GM21390 (cell line): Measurements from ENCODE around the gene CTDNEP1.

ENCODE experiments used
- ATAC-seq: cut with Tn5 transposase; IDR thresholded peaks from one replicate; pipeline ENCODE4 v1.9.1; 2021; ENCODE audit not compliant: unreplicated experiment

Gene CTDNEP1

DNA sequence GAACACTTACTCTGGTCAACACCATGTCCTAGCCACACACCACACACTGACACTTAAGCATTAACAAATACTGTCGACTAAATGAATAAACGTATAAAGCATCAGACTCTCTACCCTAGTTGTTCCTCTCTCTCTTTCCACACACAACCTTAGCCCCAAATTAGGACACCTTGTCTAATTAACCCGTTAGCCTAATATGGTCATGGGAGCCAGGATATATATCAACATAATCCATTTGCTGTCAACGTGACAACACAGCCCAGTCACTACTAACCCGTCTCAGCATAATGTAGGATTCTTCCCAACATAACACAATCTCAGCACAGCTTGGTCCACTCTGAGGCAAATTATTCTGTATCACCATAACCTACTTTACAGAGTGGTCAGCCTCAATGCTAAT, 19.4 kb downstream of the CTDNEP1 start:
- ATAC-seq: no peak

DNA sequence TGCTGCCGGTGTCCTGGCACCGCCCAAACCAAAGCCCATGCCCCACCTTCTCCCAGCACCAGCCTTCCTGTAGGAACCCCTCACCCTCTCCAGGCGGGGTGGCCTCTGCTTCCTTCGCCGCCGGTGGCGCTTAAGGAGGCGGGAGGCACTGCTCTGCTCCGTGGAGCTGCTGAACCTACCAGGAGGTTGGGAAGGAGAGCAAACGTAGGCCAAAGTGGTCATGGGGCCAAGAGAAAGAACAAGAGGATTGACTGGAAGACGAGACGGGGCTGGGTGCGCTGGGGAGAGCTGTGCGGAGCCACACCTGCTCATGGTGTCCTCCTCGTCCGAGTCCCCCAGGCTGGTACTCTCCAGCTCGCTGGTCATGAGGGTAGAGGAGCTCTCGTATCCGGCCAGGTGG, 22.0 kb downstream of the CTDNEP1 start:
- ATAC-seq: no peak

DNA sequence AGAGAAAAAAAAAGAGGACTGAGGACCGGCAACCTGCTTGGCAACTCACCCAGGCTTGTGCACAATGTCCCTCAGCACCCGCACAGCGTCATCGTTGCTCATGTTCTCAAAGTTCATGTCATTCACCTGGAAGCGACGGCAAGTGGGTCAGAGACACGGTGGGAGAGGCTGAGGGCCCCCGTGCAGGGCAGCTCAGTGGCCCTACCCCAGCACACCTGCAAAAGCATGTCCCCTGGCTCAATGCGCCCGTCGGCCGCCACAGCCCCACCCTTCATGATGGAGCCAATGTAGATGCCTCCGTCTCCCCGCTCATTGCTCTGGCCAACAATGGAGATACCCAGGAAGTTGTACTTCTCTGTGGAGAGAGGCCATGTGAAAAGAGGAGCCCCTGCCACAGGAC, 22.6 kb downstream of the CTDNEP1 start:
- no peak for ATAC-seq

DNA sequence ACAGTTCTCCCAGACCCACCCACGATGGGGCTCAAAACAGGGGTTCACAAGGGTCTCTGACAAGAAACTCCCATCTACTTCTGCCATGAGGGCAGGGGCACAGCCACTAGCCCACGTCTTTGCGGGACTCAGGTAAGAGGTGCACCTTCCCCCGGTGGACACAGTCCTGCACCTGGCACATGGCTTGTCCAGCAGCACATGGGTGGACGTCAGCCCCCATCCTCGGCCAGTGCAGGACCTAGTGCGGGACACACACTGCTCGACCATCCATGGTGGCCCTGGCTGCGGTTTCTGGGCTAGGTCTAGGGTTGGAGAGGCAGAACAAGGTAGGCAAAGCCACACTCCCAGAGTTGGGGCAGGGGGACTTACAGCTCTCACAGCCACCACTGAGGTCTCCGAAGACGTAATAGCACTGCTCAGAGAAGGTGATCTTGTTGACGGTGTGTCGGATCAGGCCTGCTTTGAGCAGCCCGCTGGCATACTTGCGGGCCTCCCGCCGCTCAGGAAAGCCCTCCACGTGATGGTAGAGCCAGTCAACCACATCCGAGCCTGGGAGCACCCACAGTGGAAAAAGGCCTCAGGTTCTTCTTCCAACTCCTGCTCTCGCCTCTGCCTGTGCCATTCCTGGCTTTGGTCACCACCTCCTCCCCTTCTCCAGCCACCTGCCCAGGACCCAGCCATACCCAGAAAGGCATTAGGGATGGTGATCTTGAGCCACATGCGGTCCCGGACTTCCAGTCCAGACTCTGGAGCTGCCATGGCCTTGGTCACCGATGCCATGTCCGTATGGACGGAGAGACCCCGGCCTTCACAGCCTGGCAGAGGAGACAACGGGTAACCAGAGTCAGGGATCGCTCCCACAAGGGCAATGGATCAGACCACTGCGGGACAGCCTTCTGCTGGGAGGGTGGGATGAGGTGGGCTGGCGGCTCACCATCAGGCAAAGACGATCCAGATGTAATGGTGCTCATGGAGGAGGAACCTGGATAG, 24.5 kb downstream of the CTDNEP1 start:
- no peak for ATAC-seq

DNA sequence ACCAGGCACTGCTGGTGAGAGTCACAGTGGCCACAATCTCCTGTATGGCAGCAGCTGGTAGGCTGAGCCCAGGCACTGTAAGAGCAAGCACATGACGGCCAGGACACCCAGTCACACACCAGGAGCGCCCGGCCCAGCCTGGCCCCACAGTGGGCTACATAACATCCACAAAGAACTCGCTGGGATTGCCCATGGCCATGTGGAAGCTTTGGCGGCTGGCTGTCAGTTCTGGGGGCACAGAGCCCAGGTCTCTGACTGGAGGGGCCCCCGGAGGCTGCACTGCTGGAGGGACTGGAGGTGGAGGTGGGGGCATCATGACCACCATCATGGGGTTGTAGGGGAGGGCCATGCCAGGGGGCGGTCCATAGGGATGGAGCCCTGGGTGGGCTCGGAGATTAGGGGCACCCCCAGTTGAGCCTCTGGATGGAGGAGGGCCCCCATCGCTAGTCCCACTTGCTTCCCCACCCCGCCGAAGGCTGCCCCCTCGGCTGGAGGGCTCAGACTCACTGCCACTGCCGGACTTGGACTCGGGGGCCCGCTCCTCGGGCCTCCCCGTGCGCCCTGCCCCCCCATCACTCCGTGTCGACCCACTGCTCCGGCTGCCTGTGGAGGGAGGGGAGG, 25.7 kb downstream of the CTDNEP1 start:
- no peak for ATAC-seq

DNA sequence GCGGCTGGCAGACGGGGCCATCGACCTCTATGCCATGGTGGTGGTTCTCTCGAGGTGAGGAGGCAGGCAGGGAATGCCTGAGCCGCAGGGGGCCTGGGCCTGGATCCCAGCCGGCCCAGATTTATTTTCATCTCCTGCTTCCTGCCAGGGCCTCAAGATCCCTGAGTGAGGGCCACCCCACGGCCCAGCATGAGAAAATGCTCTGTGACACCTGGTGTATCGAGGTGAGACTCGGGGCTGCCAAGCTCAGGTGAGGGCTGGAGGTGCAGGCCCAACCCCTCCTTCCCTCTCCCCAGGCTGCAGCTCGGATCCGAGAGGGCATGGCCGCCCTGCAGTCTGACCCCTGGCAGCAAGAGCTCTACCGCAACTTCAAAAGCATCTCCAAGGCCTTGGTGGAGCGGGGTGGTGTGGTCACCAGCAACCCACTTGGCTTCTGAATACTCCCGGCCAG, 26.8 kb downstream of the CTDNEP1 start:
- ATAC-seq: no peak

DNA sequence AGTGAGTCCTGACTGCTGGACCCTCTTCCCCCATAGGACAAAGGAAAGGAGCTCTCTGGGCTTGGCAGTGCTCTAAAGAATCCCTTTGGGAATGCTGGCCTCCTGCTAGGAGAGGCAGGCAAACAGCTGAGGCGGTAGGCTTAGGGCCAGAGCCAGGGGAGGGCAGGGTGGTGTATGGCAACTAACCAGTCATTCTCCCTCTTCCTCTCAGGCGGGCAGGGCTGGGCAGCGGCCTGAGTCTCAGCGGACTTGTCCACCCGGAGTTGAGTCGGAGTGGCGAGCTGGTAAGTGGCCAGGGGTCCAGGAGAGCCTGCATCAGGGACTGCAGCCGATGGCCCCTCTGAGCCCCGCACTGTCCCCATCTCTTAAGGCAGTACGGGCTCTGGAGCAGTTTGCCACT, 27.4 kb downstream of the CTDNEP1 start:
- ATAC-seq: no peak

DNA sequence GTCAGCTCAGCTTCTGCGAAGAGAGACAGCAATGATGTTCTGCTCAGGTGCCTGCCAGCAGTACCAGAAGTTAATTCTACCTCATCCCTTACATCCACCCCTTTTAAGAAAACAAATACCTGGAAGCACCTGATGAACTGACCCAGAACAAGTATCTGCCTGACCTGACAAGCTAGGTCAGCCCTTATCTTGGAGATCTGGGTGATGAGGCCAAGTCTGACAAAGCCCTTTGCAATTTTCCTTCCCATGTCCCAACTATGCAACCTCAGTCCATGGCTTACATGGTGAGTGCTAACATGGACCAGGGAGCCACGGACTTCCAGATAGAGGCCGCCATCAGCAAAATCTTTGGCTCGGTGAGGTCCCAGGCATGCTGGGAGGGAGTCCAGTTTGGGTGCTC, 28.2 kb downstream of the CTDNEP1 start:
- ATAC-seq: no peak

DNA sequence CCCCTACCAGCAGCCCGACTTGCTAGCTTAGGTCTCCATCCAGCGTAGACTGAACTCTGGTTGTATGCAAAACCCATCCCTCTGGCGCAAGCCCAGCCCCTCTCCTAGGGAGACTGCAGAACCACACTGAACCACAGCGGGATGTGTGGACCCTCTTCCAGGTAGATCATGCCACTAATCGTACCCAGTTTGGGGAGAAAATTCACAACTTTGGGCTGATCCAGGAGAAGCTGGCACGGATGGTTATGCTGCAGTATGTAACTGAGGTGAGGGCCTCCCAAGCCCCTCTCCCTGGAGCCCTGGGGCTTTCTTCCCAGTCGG, 28.6 kb downstream of the CTDNEP1 start:
- ATAC-seq: no peak

DNA sequence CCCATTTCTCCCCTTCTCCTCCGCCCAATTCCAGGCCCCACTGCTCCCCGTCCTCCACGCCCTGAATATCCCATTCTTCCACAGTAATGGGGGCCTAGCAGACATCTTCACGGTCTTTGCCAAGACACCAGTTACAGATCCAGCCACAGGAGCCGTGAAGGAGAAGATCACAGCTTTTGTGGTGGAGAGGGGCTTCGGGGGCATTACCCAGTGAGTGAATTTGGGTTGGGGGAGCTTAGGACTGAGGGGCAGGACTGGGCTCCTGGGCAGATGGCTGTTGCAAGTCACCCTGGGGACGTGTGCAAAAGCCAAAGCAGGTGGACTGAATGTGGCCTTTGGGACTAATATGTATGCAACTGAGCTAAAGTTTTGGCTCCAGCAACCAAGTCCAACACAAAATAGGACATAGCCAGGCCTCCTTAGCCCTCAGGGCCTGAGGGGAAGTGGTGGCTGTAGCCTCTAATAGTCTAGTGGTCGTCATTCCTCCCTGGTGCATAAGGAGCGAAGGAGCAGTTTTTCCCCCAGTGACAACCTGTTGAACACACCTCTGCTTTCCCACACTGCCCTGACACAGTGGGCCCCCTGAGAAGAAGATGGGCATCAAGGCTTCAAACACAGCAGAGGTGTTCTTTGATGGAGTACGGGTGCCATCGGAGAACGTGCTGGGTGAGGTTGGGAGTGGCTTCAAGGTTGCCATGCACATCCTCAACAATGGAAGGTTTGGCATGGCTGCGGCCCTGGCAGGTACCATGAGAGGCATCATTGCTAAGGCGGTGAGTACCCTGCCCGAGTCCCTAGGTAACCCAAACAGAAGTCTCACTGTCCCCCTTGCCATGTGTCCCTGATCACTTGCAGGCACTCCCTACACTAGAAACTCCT, 29.2 kb downstream of the CTDNEP1 start:
- no peak for ATAC-seq

DNA sequence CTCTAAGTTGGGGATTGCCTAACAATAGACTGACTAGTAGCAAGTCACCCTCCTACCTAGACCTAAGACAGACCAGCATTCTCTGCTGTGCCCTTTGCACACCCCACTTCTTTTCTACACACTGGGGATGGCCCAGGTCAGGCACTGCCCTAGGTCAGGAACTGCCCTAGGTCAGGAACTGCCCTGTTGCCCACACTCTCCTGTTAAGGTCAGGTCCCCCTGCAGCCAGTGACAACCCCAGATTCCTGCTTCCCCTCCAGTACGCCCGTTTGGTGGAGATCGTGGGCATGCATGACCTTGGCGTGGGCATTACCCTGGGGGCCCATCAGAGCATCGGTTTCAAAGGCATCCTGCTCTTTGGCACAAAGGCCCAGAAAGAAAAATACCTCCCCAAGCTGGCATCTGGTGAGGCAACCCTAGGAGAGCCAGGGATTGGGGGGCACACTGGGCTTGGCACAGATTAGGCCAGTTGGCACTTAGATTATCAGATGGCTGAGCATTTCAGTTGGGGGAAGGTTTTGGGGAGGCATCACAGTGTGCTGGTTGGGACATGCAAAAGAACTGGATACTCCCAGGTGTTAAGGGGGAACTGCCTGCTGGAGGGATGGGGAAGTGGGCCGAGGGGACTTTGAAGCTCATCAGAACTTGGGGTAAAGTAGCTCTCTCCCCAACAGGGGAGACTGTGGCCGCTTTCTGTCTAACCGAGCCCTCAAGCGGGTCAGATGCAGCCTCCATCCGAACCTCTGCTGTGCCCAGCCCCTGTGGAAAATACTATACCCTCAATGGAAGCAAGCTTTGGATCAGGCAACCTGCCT, 30.0 kb downstream of the CTDNEP1 start:
- ATAC-seq: no peak

DNA sequence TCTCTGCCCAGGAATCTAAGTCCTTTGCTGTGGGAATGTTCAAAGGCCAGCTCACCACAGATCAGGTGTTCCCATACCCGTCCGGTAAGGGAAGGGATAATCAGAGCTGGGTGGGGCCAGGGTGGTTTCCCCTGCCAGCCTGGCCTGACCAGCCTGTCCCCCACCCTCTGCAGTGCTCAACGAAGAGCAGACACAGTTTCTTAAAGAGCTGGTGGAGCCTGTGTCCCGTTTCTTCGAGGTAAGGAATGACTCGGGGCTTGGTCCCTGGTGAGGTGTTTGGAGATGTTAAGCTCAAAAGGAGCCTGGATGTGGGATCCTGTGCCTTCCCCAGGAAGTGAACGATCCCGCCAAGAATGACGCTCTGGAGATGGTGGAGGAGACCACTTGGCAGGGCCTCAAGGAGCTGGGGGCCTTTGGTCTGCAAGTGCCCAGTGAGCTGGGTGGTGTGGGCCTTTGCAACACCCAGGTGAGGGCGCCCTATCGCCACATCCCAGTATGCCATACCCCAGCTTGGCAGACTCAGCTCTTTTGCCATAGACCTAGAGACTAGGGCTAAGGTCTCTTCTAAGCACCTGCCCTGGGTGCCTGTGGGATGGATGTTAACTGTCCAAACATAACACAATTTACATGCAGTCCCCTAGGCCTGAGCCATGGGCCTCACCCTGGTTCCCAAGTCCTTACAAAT, 30.8 kb downstream of the CTDNEP1 start:
- no peak for ATAC-seq

DNA sequence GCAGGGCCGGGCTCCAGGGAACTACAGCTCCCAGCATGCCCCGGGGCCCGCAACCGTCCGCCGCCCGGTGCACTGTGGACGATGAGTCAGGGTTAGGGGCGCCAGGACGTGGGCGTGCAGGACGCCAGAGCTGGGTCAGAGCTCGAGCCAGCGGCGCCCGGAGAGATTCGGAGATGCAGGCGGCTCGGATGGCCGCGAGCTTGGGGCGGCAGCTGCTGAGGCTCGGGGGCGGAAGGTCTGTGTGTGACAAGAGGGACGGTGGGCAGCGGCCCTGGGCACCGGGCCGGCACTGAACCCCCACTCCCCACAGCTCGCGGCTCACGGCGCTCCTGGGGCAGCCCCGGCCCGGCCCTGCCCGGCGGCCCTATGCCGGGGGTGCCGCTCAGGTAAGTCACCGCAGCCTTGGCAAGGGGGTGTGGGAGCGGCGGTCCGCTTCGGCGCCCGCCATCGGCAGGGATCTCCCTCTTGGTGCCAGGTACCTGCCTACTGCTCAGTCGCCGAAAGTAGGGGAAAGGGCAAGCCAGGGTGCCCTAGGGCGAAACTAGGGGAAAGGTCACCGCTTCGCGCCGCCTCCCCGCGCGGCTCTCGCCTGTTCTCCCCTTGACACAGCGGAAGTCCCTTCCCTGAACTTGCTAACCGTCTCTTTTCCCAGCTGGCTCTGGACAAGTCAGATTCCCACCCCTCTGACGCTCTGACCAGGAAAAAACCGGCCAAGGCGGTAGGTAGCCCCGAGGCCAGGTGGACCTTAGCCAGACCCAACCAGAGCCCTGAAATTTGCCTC, 31.5 kb downstream of the CTDNEP1 start, which contains the start of the genes ACADVL and DLG4:
ACADVL (plus strand) TSS at position 127 of the 781 bp plus-strand sequence; CDS start at position 174, 47 bp downstream.
DLG4 (minus strand) TSS at position 25 of the 781 bp plus-strand sequence.
- ATAC-seq: peak; percentile 58

DNA sequence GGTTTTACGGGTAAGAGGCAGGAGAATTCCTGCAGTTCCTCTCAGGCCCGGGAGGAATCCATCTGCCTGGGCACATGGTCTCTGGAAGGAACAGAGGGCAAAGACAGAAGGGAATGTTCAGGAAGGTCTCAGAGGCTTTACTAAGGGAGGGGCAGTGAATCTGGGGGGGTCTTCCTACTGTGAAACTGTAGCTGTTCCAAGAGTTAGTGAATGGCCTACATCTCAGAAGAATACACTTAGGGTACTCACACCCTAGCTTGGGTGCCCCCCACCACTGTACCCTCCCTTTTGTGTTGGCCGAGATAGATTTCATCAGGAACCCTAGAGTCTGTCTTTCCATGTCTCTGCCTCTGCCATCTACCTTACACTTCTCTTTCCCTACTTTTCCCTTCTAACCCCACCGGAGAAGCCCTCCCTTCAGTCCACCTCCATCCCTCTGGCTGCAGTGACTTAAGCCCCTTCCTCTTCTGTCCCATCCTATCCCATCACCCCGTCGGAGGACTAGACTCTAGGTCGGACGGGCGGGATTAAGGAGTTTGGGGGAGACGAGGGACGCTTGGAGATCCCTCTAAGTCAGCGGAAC, 32.2 kb downstream of the CTDNEP1 start:
- no peak for ATAC-seq

DNA sequence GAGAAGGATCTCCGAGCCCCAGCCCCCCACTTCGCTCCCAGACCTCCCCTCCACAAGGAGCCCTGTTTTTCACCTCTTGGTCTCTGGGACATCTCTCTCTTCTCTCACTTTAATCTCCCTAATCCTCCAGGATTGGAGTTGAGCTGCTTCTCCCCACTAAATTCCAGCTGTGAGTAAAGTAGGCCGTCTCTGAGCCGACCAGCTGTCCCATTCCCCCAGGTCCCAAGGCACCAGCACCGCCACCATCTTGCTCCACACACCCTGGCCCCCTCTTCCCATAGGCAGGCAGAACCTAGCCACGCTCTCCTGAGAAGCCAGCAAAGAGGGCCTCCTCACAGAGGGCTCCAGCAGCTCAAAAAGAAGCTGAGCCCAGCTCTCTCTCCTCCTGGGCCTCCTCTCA, 32.8 kb downstream of the CTDNEP1 start:
- ATAC-seq: no peak

DNA sequence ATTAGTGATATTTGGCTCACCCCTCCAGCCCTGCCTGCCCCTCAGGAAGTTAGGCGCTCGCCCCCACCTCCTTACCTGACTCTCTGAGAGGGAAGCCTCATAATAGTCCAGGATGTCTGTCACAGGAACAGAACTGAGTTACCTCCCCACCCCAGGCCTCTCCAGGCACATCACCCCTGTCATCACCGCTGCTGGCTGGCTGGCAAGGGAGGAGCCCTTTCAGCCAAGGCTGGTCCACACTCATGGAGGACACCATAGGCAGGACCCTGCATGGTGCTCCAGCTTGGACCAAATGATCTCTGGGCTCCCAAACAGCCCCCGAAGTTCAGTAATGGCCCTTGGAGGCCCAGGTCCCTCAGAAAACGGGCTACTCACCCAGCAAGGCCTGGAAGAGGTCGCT, 33.4 kb downstream of the CTDNEP1 start:
- ATAC-seq: no peak

DNA sequence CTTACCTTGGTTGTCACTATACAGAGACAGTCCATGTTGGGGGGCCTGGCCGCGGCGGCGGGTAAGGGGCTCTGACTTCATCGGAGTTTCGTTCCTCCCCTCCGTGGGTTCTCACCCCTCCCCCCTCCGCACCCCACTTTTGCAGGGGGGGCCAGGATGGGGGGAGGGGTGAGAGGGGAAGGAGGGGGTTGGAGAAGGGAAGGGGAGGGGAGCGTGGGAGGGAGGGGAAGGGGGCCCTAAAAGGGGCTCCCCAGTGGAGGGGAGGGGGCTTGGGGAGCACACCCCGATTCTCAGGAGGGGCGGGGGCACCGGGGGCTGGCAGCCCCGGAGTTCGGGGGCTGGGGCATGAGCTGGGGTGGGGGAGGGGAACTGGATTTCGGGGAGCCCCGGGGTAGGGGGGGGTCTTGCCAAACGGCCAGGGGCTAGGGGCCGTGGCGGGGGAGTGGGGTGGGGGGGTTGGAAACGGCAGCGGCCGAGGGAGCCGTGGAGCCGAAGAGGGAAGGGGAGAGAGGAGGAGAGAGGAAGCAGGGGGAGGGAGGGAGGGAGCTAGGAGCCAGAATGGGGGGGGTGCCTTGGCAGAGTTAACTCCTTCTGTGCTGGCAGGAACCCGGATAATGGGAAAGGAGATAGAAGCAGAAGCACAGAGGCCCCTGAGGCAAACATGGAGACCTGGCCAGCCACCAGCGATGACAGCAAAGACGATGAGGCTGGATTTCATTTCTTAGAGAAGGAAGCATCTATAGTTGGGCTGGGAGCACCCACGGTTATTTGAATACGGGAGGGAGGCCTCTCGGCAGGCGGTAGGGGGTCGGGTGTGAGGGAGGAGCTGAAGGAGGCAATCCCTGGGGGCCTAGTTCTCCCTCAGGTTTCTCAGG, 34.2 kb downstream of the CTDNEP1 start:
- ATAC-seq: no peak
